ENCODE results near the gene MBD3.

- no peak for TF ChIP-seq SUZ12 (IDR thresholded peaks at IDR 0.05)
- no peak for TF ChIP-seq SP1 (IDR thresholded peaks at IDR 0.05)
- TF ChIP-seq PKNOX1 (IDR thresholded peaks at IDR 0.05) = no peak
- no peak for TF ChIP-seq TARDBP (IDR thresholded peaks at IDR 0.05)
- no peak for TF ChIP-seq BHLHE40 (IDR thresholded peaks at IDR 0.05; ENCODE audit: borderline replicate concordance)
- TF ChIP-seq ZNF384 (IDR thresholded peaks at IDR 0.05) = no peak
- TF ChIP-seq FOXA1 (IDR thresholded peaks at IDR 0.05) = no peak
- no peak for TF ChIP-seq FOXM1 (IDR thresholded peaks at IDR 0.05; ENCODE audit: borderline replicate concordance)
- no peak for TF ChIP-seq HDGF (IDR thresholded peaks at IDR 0.05; ENCODE audit: borderline replicate concordance)
- no peak for TF ChIP-seq ELF4 (IDR thresholded peaks at IDR 0.05)
- no peak for TF ChIP-seq FOXK2 (IDR thresholded peaks at IDR 0.05)
- no peak for TF ChIP-seq CTBP1 (IDR thresholded peaks at IDR 0.05; ENCODE audit: borderline replicate concordance)
- no peak for TF ChIP-seq ARNT (IDR thresholded peaks at IDR 0.05)
- TF ChIP-seq NFRKB (IDR thresholded peaks at IDR 0.05) = no peak
These were observed 26.4 kb upstream of the MBD3 start for GRCh38 chr19:1619094-1619439.
